DMS79 (cell line): Measurements from ENCODE around the gene GRIK3.

Source experiments
- DNase-seq: peaks from one replicate; lab custom pipeline; 2025; lab: John Stamatoyannopoulos, UW

Gene GRIK3

DNA sequence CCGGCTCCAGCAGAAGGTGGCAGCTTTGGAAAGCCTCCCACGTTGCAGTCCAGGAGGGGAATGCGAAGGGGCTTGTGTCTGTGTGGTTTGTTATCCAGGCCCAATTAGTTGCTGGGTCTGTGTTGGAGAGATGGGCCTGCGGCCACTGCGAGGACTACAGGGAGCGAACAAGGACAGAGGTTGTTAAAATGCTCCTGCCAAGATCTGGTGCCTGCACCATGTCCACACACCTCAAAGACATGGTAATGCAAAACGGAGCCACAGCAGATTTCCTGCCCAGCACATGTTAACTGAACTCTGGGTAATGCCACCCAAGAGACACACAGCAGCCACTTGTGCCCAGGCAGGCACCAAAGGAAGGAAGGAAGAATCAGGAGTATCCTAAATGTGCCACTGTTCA is 18.6 kb downstream of the GRIK3 start:
- DNase-seq, result no peak

- DNase-seq, result no peak
Observed at GRCh38 chr1:37012226-37012625, 22.1 kb downstream of the GRIK3 start.

- no peak for DNase-seq
Observed at GRCh38 chr1:37010011-37010410, 24.3 kb downstream of the GRIK3 start.

GRCh38 chr1:37009521-37009920 is 24.8 kb downstream of the GRIK3 start:
- DNase-seq, result no peak

GRCh38 chr1:37006132-37006868 is 28.0 kb downstream of the GRIK3 start:
- DNase-seq, result no peak

DNA sequence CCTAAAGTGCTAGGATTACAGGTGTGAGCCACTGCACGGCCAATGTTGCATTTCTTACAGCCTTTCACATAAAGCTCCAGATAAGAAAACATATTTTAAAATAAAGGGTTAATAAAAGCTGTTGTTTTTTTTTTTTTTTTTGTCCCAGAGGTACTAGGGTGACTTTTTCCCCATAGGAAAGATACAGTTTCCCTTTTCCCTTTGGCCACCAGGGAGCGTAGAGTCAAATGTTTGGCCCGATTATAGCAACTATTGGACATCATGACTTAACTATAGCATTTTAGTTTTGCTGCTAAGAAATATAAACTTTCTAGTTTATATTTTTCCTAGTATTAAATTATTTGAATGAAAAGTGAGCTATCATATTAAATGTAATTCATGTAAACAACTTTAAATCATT is 31.4 kb downstream of the GRIK3 start:
- DNase-seq, result no peak

- no peak for DNase-seq
Observed at GRCh38 chr1:37001703-37002102, 32.6 kb downstream of the GRIK3 start.

GRCh38 chr1:36996106-36996505 is 38.2 kb downstream of the GRIK3 start:
- no peak for DNase-seq

GRCh38 chr1:36994868-36995267 is 39.4 kb downstream of the GRIK3 start:
- no peak for DNase-seq

- DNase-seq, result no peak
Observed at GRCh38 chr1:36994294-36994693, 40.0 kb downstream of the GRIK3 start.

- DNase-seq, result no peak
Observed at GRCh38 chr1:36992139-36992943, 42.0 kb downstream of the GRIK3 start.

DNA sequence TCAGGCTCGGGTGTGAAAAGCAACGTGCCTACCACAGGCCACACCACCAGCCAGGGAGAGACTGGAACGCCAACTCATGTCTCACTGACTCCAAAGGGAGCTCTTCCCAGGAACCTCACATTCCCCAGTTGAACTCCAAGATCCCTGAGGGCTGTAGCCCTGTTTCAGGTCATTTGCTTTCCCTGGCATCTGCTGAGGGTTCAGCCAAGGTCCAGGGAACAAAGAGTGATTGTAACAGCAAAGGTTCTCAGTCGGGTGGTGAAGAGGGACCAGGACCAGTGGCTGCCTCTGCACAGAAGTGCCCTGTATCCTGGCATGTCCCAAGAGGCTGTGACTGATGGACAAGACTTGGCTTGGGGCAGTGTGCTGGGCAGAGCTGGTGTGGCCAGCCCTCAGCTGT is 42.8 kb downstream of the GRIK3 start:
- no peak for DNase-seq

DNA sequence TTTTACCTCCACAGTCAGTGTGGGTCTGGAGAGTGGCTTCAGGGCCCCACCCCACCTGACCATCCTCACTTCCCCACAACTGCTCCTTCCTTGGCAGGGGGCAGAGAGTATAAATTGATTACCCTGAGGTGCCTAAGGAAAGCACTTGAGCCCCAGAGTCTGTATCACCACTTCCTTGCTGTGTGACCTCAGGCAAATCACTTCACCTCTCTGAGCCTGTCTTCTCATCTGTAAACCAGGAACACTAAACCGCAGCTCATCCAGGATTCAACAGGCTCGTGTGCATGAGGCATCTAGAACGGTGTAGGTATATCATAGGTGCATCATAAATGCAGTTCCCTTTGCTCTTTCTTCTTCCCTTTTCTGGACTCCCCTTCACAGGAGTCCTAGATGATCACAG is 43.4 kb downstream of the GRIK3 start:
- no peak for DNase-seq

DNA sequence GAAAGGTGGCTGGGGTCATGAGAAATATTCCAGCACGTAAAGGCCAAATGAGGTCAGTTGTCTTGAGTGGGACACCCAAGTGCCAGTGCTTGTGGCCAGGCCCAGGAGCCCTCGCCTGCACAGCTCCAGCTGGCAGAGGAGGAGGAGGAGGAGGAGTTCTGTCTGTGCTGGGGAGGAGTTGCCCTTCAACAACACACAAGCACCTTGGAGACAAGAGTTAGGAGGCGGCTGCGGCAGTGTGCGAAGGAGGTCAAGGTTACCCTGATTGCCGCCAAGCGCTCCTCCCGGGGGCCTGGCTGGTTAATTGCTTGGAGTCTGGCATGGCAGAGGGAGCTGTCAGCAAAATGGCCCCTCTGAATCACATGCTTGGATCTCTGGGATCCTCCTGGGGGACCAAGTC is 45.1 kb downstream of the GRIK3 start:
- no peak for DNase-seq

DNA sequence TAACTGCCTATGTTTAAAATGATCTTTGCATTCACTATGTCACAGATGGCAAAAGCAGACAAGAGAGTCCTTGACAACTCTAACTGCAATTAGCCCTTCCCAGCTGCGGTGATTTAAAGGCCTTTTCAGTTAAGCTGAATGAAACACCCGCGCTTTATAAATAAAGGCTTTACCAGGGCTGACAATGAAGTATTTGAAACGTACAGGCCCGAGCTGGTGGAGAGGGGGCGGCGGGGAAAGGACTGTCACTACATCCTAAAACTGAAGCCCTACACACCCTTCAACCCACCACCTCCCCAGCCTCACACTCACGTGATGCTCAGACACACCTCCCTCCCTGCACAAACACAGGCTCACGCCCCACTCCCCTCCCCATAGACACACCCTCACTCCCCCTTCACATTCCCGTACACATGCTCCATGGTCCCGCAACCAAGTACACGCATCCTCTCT is 45.5 kb downstream of the GRIK3 start:
- DNase-seq, result no peak

- no peak for DNase-seq
Observed at GRCh38 chr1:36988321-36988720, 46.0 kb downstream of the GRIK3 start.

GRCh38 chr1:36987276-36987675 is 47.0 kb downstream of the GRIK3 start:
- DNase-seq, result no peak

- no peak for DNase-seq
Observed at GRCh38 chr1:36986241-36986985, 47.9 kb downstream of the GRIK3 start.

DNA sequence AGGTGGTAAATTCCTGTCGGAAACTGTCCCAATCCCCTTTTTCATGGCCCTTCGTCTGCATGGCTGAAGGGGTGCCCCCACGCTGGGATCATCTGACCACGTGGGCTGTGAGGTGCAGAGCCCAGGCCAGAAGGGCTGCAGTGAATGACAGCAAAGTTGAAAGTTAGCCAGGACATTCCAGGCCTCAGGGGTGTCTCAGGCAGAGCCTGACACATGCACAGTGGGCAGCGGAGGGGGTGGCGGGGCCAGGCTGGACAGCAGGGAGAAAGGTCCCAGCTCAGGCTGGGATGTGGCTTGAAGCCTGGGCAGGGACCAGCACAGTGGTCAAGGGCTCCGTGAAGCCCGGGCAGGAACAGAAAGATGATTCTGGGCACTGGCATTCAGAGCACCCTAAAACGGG is 49.6 kb downstream of the GRIK3 start:
- no peak for DNase-seq

DNA sequence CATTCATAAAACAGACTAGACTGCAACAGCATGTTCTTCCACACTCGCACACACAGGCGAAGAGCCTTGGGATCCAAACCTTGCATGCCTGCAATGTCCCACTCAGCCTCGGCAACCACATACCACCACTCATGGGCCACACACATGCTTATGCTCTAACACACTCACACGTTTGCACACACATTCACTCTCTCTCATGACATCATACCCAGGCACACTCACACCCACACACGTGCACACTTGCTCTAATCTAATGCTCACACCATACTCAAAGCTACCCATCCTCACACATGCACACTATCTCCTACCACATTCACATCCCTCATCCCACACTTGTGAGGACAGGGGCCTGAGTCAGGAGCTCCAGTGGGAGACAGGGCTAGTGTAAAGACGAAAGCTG is 50.3 kb downstream of the GRIK3 start:
- DNase-seq, result no peak

- no peak for DNase-seq
Observed at GRCh38 chr1:36982709-36983108, 51.6 kb downstream of the GRIK3 start.

DNA sequence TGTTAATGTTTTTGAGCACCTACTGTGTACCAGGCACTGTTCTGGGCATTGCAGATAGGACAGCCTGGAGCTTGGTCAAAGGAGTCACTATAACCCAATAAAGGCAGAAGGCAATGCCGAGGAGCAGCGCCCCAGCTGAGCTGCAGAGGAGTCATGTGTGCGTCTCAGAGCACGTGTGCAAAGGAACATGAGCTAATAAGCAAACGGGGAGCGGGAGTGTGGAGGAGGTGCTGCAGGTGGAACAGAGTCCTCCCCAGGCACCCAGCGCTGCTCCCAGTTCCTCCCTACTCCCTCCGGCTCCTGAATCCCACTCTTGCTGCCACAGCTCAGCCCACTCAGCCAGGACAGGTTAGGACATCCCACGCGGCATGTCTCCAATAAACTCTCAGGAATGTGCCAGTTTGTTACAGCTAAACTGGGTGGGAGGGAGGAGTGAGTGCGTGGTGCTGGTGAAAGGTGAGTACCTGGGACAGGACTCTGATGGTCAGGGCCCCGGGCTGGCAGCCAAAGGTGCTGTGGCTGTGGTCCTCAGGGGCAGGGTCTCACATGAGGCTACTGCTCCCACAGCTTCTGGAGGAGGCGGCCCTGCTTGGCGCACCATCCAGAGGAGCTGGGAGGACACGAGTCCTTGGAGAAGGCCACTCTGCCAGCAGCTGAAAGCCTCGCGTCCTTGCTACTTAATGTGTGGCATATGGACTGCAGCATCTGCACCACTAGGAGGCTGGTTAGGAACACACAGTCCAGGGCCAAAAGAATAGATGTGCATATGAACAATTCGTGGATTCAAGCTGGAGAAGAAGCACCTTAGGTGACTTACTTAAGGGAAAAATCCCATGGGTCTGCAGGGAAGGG is 52.3 kb downstream of the GRIK3 start:
- no peak for DNase-seq
